Frontal cortex (tissue), 4 donors: ENCODE results near the gene TMEM235. TPM values are rescaled to one million over a fixed set of nuclear protein-coding genes. Genes with fewer than 3 reads are reported as not detected.
"Not testable (repeated sequence)": the region's sequence is repeated elsewhere in the genome, so short reads cannot be mapped to it uniquely, and the experiment has no call there.

Experiments used
- DNase-seq, 2 donors: peaks; one replicate each; pipeline ENCODE4 v3.0.0; 2012; ENCODE audit warnings: low spot score in 2 of 2
- FAIRE-seq: peaks from 2 replicates; lab custom pipeline; 2012; peaks lifted over from hg19 to GRCh38; lab: Jason Lieb, UNC
- total RNA-seq: library from RNA; depleted of rRNA; stranded (reverse); fragments of >200 nt; gene quantifications from one replicate; pipeline ENCODE4 v1.2.3, GENCODE V29; 2014
- donor health status: control.
- donor health status: control.
- donor health status: control.

TMEM235 gene
- total RNA-seq, 1 donor from 2014 or later = not detected

DNA sequence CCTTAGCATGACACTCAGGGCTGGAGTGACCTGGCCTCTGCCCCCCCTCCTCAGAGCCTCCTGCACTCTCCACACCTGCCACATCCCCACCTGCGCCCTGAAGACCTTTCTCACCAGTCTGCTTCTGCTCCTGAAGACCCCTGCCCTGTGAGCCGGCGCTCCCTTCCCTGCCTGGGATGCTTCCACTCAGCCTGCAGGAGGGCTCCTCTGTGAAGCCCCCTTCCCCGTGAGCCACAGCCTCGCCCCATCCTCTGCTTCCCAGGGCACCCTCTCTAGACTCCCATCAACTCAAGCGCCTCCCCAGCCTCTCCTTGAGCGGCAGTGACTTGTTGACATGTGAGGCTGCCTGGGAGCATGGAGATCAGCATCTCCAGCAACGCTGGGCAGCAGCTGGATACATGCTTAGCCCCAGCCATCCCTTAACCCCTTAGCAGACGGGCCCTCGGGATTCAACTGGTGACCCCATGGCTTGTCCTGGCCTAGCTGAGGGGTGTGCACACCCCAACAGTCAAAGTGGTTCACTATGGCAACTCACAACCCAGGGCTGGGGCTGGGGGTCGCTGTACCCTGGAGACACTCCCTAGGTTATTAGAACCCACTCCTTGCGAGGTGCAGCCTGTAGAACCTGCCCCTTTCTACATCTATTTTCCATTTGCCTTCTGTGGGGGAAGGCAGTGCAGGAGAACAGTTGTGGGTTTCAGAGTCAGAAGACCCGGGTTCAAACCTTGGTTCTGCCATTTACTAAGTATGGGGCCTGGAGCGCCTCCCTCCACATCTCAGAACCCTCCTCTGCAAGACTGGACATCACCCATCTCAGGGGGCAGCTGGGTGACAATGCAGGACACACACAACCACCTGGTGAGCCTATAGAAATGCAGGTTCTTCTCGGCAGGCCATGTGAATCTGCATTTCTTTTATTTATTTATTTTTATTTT lies 21.5 kb downstream of the TMEM235 start:
- no peak for DNase-seq
- no peak for FAIRE-seq

DNA sequence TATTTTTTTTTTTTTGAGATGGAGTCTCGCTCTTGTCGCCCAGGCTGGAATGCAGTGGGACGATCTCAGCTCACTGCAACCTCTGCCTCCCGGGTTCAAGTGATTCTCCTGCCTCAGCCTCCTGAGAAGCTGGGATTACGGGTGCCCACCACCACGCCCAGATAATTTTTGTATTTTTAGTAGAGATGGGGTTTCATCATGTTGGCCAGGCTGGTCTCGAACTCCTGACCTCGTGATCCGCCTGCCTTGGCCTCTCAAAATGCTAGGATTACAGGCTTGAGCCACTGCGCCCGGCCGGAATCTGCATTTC lies 22.2 kb downstream of the TMEM235 start:
- DNase-seq, FAIRE-seq: not testable (repeated sequence)

DNA sequence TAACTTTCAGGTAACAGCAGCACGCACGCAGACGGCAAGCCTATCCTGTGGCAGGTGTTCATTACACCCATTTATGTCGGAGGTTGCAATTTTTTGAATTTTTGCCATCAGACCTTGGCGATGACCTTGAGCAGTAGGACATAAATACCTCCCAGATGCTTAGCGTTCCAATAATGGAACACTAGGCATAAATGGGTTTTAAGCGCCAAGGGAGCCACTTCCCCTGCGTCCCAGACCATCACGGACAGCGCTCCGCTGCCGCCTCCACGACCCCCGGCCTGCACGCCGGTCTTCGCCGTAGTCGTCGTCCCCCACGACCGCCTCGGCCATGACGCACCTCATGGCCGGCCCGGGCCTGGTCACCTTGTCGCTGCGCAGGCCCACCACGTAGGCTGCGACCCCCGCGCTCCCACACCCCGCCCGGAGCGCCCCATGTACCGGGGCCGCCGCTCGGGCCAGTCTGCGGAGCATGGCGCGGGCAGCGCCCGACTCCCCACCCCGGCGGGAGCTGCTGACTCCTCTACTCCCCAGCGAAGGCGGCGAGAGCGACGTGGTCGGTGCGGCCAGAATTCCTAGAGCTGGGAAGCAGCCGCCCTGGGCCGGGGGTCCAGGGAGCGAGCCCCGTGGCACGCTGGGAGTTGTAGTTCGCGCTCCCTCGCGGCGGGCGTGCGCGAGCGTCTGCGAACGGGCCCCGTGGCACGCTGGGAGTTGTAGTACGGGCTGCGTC lies 22.7 kb downstream of the TMEM235 start:
- DNase-seq = peak; percentile 90 to 94
- FAIRE-seq = no peak

DNA sequence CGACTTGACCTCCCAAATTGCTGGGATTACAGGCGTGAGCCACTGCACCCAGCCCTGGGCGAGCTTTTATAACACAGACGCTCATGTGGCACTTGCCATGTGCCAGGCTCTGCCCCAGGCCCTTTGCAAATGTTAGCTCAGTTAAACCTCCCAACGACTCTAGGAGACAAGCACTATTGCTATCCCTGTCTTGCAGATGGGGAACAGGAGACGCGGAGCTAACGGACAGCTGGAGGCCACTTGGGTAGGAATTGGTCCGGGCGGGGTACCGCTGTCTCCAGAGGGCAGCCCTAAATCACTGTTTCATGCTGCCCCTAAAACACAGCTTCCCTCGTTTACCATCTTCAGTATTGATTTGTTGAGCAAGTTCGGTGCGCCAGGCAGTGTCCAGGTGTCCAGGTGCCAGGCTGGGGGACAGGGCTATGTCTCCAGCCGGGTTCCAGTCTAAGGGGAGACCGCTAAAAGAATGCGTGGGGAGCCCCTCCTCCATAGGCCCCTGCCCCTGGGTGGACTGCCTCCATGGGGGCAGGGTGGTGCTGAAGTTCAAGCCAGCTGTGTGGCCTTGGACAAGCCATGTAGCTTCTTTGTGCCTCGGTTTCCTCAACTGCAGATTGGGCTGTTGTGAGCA lies 23.7 kb downstream of the TMEM235 start:
- DNase-seq (no peak), FAIRE-seq (no peak)

DNA sequence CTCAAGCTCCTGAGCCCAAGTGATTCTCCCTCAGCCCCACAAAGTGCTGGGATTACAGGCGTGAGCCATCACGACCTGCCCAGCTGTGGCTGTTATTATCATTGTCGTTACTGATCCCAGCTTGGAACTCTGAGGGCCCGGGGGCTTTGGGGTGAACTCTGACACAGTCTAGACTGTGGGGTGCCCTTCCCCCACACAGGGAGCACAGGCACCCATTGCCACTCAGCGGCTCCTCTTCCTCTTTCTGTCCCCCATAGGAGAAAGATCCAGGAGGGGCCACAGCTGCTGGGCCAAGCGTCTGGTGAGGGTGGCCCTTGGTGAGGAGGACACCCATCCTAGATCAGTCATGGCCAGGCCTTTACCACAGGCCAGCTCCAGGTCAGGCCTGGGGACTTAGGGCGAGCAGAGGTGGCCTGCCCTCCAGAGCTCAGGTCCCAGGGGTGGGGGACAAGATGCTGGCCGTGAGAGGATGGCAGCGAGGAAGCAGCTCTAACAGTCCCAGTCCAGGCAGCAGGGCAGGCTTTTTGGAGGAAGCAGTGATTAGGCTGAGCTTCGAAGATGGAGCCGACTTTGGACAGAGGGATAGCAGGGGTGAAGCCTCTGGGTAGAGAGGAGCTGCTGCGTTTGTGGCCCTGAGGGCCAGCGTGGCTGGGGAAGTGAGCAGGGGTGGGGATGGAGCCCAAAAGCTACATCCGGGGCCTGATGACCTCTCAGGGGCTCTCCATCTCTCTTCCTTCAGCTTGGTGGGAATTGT lies 24.7 kb downstream of the TMEM235 start:
- DNase-seq (no peak), FAIRE-seq (no peak)

DNA sequence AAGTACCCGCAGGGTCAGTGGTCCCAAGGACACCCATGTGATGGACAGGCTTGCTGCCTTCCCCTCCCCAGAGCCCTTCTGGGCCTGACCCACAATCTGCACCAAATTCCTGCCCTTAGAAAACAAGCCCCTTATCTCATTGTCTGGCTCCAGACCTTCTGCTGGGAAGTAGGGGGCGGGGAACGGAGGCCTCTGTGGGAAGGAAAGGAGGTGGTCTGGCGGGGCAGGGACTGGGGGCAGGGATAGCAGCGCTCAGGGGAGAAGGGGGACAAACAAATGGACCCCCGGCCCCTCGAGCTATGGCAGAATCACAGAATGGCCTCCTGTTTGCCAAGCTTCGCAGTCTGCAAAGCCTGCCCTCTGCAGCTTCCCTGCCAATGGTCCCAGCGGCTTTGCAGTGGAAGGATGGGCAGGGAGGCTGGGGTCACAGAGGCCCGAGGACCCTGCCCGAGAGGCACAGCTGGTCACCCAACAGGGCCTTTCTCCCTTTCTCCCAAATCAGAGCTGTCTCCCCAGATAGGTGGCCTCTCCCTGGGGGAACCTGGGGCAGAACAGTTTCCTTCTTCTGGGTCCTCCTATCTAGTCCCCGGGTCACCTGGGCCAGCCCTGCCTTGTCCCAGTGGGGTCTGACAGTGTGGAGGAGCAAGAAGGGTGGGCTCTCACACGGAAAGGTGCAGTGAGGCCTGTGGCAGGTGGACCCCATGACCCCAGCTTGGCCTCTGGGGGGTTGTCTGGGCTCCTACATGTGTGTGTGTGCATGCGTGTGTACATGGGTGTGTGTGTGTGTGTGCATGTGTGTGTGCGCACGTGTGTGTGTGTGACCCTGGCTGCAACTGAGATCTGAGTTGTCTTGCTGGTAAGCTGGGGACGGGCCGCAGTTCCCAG lies 25.5 kb downstream of the TMEM235 start:
- FAIRE-seq (no peak), DNase-seq (no peak)

DNA sequence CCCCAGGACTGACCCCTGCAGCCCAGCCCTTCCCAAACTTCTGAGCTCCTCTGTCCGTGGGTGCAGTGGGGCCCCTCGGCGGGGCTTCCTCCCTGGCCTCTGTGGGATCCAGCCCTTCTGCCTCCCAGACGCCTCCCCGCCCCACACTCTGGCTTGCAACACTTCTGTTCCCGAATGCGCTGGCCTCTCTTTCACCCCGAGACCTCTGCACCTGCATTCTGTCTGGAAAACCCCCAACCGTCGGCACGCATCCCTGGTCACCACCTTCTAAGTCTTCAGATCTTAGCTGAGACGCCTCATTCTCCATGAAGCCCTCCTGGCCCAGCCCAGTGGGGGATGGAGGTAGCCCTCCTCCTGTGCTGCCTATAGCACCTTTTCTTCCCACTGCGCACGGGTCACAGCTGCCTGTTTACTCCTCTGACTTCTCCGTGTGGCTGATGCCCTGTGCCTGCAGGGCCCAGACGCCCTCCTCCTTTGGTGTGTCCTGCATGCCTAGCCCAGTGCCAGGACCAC lies 26.4 kb downstream of the TMEM235 start:
- FAIRE-seq (no peak), DNase-seq (no peak)

DNA sequence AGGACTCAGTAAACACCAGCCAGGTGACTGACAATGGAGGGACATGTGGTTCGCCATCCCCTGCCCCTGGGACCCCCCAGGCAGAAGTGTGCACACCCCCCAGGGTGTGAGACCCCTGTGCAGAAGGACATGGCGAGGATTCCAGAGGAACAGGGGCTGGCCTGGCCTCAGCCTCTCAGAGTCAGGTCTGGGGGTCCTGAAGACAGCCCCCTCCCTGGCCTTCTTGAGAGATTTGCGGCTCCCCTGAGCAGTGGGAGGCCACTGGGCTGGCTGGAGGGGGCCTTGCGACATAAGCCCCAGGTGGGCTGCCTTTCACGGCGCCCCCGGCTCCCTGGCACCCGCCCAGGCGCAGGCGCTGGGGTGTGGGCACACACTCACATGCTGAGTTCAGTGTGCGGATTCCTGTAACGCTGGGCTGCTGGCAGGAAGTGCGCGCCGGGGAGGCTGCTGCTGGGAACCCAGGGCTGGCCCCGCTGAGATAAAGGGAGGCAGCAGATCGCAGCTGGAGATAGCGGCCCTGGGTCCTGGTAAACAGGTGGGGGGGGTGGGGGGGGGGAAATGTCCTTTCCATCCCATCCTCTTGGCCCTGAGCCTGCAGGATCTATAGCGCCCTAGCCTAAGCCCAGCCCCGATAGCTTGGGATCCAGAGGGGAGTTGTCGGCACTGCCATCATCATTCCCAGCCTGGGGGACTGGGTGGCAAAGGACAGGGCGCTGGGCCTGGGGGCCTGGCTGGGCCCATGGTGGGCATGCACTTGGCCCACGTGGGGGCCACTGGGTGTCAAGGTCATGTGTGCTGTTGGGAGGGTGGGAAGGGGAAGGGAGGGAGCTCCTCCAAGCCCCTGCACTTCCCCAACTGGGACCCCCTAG lies 27.1 kb downstream of the TMEM235 start:
- no peak for DNase-seq
- no peak for FAIRE-seq

DNA sequence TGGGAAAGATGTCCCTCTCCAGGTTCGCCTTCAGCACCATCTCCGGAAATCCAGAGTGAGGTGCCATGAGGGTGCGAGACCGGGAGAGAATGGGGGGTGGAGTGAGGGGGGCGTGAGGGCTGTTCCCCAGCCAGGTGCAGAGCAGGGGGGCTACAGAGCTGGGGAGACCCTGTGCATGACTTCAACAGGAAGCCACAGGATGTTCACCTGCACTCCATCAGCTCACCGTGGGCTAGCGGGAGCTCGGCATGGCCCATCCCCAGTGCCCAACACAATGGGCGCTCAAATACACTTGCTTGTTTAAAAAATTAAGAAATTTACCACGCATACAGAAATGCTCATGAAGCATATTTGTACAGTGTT lies 27.7 kb downstream of the TMEM235 start:
- FAIRE-seq (no peak), DNase-seq (no peak)

DNA sequence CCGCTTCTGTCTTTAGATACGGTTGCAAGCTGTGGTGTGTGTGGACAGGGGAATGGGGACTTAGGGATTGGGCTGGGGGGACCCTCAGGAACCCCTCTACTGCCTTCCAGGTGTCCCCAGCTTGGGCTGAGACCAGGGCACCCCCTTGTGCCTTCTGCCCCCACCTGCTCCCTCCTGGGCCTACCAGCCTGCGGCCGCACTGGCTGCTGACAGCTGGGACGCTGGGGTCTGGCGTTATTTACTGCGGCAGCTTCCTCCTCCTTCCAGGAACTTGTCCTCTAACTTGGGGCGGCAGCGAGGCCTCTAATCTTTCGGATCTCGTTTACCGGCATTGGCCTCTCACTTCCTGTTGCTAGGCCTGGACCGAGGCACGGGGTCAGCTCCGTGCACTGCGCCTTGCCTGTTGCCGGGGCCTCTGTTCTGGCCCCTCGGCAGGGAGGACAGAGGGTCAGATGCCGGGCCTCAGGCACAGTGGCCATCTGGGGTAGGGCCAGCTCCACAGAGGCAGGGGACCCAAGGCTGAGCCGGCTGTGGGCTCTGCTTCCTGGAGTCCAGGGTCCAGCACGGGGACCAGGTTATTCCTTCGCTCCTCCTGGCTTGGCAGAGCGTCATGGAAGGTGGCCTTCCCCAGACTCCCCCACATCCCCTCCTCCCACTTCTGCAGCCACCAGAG lies 31.8 kb downstream of the TMEM235 start:
- DNase-seq (peak in 1 of 2 donors; percentile 55), FAIRE-seq (no peak)

DNA sequence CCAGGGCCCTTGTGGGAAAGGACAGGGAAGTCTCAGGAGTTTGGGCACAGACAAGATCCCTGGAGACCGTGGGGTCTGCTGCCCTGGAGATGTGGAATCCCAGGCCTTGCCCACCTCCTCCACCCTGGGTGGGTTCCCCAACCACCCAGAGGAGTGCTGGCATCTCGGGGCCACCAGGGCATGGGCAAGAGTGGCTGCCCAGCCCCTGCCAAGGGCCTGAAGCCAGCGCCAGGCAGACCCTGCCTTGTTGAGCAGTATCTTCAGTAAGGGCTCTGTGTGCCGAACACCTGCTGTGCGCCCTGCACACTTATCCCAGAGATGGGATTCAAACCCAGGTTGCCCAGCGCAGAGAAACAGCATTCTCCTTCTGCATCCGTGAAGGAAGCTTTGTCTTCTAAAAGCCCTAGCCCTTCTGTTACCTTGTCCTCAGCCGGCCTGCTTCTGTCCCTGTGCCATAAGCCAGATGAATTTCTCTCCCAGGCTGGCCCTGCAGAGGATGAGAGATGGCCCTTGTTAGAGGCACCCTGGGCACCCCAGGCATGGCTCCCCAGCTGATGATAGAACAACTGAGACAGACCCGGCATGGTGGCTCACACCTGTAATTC lies 32.4 kb downstream of the TMEM235 start:
- DNase-seq = no peak
- FAIRE-seq = no peak

DNA sequence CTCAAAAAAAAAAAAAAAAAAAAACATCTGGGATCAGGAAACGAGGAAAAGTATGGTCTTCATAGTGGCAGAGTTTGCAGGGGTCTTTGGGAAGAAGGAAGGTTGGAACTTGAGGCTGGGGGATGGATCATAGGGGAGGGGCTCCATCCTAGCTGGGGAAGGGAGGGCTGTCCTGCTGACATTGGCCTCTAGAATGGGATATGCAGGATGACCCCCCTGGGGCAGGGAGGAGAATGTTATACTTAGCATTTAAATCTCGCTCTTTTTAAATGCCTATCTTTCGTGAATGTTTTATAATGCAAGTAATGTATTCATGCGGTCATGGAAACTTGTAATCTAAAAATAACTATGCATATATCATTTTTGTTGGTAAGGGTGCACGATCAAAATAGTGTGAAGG lies 33.2 kb downstream of the TMEM235 start:
- FAIRE-seq = no peak
- DNase-seq = no peak

DNA sequence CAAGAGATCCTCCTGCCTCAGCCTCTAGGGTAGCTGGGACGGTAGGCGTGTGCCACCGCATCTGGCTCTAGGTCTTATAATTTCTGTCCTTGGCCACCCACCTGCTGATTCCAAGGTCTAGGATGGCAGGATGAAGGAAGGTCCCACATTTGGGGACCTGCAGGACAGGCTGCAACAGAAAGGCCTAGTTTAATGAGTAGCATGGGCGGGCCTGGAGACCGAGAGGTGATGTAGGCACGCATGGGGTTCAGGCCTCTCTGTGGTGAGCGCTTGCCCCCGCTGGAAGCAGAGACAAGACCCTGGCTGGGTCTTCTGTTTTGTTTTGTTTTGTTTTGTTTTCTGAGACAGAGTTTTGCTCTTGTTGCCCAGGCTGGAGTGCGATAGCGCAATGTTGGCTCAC lies 33.7 kb downstream of the TMEM235 start:
- DNase-seq = no peak
- no peak for FAIRE-seq

DNA sequence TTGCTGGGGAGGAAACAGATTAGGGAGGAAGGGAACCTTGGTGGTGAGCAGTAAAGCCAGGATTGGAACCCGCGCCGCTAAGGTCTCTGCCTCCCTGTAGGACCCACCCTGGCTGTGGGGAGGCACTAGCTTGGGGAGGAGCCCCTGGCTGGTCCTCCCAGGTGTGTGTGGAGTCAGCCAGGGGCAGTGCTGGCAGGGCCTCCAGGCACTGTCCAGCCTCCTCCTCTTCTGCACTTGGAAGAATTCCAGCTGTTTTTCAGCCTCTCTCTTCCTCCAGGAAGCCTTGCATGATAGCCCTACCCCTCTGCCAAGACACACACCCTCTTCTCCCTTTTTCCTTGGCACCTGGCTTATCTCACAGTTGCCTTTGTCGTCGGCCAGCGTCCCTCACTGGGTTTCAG lies 34.8 kb downstream of the TMEM235 start:
- FAIRE-seq (no peak), DNase-seq (no peak)

DNA sequence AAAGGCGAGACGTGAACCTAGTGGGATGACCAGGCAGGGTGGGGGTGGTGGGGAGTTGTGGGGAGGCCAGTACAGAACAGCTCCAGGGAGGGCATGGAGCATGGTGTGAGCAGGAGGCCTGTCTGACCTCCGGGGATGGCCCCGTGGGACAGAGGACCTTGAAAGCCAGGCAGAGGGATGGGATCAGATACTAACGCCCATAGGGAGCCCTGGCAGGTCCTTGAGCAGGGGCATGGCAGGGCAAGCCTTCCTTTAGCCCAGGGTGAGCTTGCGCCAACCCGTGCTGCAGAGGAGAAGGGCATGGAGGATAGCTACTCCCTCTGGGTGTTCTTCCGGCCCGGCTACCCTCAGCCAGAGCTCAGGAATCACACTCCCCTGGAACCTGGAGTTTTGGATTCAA lies 35.3 kb downstream of the TMEM235 start:
- no peak for DNase-seq
- no peak for FAIRE-seq

DNA sequence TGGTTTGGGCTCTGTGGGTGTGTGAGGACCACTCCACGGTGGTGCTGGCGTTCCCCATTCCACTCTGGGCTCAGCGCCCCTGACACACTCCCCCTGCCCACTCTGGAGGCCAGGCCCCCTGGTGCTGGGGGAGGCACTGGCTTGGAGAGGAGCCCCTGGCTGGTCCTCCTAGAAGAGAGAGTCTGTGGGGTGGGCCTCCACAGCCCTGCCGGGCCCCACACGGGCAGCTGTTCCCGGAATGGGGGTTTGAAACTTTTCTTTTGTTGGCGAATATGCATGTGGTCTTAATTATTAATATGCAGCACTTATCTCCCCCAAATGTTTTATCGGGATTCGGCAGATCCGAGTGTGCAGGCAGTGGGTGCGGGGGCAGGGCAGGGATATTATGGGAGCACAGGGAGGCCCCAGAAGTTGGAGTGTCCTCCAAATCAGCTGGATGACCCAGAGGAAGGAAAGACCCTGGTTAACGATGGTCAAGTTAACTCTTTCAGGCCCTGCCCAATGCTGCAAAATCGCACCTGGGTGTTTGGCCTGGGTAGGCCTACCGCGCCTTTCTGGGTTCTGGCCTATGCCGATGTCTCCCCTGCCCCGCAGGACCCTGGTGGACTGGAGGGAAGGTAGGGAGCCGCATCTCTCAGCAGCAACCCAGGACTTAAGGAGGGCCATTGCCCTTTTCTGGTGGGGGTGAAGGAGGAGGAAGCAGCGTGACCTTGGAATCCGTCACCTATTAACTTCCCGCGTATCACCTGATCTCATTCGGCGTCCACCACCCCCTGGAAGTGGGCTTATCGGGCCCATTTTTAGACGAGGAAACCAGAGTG lies 36.0 kb downstream of the TMEM235 start:
- no peak for FAIRE-seq
- DNase-seq = no peak
